Body of pancreas (tissue), 4 donors: ENCODE results near the gene KBTBD12. TPM values are rescaled to one million over a fixed set of nuclear protein-coding genes. Genes with fewer than 3 reads are reported as not detected.
A peak's percentile ranks its signal among the peaks of the same experiment; 100 is the strongest.

ENCODE experiments used
- ATAC-seq: fragments of 150-250 bp; one replicate; pipeline ENCODE4 v1.9.1; 2016
- DNase-seq, 4 donors: peaks; one replicate each; pipeline ENCODE4 v3.0.0-alpha.2; 2019
- H3K27ac ChIP-seq, 4 donors: fragments of 200-600 bp; sonication (generic); 1 replicate in 3 of 4; 2 replicates in 1 of 4; pipeline versions ENCODE4 v1.5.1 to v1.6.1; 2016 to 2019; ENCODE audit warnings: mild to moderate bottlenecking in 1 of 4, mixed read lengths in 1 of 4, moderate library complexity in 1 of 4
- H3K27me3 ChIP-seq, 2 donors: fragments of 200-600 bp; sonication (generic); one replicate each; pipeline ENCODE4 v1.6.0; 2016; ENCODE audit warnings: mild to moderate bottlenecking in 1 of 2
- H3K36me3 ChIP-seq, 2 donors: fragments of 200-600 bp; sonication (generic); replicated peaks in 1 of 2; 2 replicates each; pipeline ENCODE4 v1.5.1; 2016; ENCODE audit warnings: low read depth in 2 of 2; ENCODE audit not compliant: insufficient read depth in 1 of 2
- H3K4me1 ChIP-seq: fragments of 200-600 bp; sonication (generic); one replicate; pipeline ENCODE4 v1.6.0; 2016
- H3K4me3 ChIP-seq, 2 donors: fragments of 200-600 bp; sonication (generic); 1 replicate in 1 of 2; 2 replicates in 1 of 2; pipeline ENCODE4 v1.5.1; 2016 to 2019
- H3K9me3 ChIP-seq, 3 donors: fragments of 200-600 bp; sonication (generic); 1 replicate in 2 of 3; 2 replicates in 1 of 3; pipeline ENCODE4 v1.5.1; 2016
- CTCF ChIP-seq, 7 experiments: fragments of 450-650 bp in 4 of 7; fragments of 200-600 bp in 3 of 7; sonication (generic) in 3 of 7; IDR thresholded peaks; one replicate each; pipeline ENCODE4 v1.5.1; 2016 to 2019; ENCODE audit warnings: antibody characterized with exemption in 7 of 7
- POLR2A ChIP-seq, 3 donors: fragments of 450-650 bp; IDR thresholded peaks; one replicate each; pipeline ENCODE4 v1.6.1; 2016; ENCODE audit warnings: antibody characterized with exemption in 3 of 3, mild to moderate bottlenecking in 2 of 3
- WGBS, 2 donors: methylation state at CpG; one replicate each; pipeline ENCODE4 v1.1.5; 2017; 5-methylcytosine and 5-hydroxymethylcytosine counted together
- intact Hi-C: fragments of 100-400 bp; cut with DNase I; formaldehyde crosslinking; loops from one replicate; pipeline ENCODE4 v1.15.1; 2023
- total RNA-seq, 2 donors: library from RNA; depleted of rRNA; stranded (reverse); fragments of >200 nt; gene quantifications; one replicate each; pipeline ENCODE4 v1.1.0, GENCODE V29; 2016

KBTBD12 gene
- total RNA-seq, 2 donors from 2014 or later: 2.0 to 3.4 TPM

DNA sequence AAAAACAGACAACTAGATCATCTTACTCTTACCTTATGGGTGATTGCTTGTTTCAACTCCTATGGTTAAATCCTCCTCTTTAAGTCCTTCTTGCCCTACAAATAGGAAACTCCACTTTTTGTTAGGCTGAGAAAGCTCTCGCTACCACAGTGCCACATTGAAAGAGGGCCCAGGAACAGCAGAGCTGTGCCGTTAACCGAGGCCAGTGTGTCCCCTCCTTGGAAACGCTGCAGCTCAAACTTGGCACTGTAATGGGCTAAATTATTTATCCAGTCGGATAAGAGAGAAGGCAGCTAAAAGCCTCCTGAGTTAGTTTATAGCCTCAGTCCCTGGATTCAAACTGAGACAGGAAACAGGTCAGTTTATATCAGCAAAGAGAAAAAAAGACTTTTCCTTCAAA is 46.1 kb downstream of the KBTBD12 start:
- H3K4me3 ChIP-seq: no peak overlapping the region
- H3K27me3 ChIP-seq: peaks cover 0 to 1% of the 10 kb centered on the region in 2 donors
- H3K9me3 ChIP-seq: no peaks in the 10 kb centered on the region
- intact Hi-C loops: loop anchor here (10.0 kb wide), 1 partner anchor 306 kb away; no protein-coding TSS in a partner anchor
- no peak overlapping the region for H3K27ac ChIP-seq
- no peak for TF ChIP-seq CTCF (IDR thresholded peaks at IDR 0.05)
- TF ChIP-seq POLR2A (IDR thresholded peaks at IDR 0.05): no peak
- H3K4me1 ChIP-seq: peaks cover 5% of the 10 kb centered on the region
- ATAC-seq: no peak
- 67 to 74% methylated on average over 5 of the region's 5 CpGs for WGBS, 2 donors
- H3K36me3 ChIP-seq: no peaks in the 10 kb centered on the region
- no peak for DNase-seq

- TF ChIP-seq POLR2A (IDR thresholded peaks at IDR 0.05) (no peak), CTCF (IDR thresholded peaks at IDR 0.05) (no peak)
- H3K4me3 ChIP-seq: no peak overlapping the region
- H3K27ac ChIP-seq: no peak overlapping the region
- no peaks in the 10 kb centered on the region for H3K9me3 ChIP-seq
- H3K27me3 ChIP-seq: peaks cover 0 to 3% of the 10 kb centered on the region in 2 donors
- no peak for ATAC-seq
- no peaks in the 10 kb centered on the region for H3K36me3 ChIP-seq
- H3K4me1 ChIP-seq: peaks cover 5% of the 10 kb centered on the region
- intact Hi-C loops: loop anchor here (10.0 kb wide), 1 partner anchor 307 kb away; no protein-coding TSS in a partner anchor
- WGBS, 2 donors: 74 to 77% methylated on average over 4 of the region's 4 CpGs
- DNase-seq: peak in 2 of 4 donors; percentile 8 to 31
Observed at GRCh38 chr3:127961963-127962362, 46.9 kb downstream of the KBTBD12 start.

GRCh38 chr3:127962937-127963336 is 47.9 kb downstream of the KBTBD12 start:
- intact Hi-C loops: loop anchor here (10.0 kb wide), 1 partner anchor 308 kb away; no protein-coding TSS in a partner anchor
- ATAC-seq: no peak
- Histone ChIP-seq H3K36me3 (no peaks in the 10 kb centered on the region), H3K4me3 (no peak overlapping the region), H3K4me1 (peaks cover 5% of the 10 kb centered on the region), H3K9me3 (no peaks in the 10 kb centered on the region), H3K27me3 (peaks cover 0 to 3% of the 10 kb centered on the region in 2 donors), H3K27ac (no peak overlapping the region)
- DNase-seq: no peak
- TF ChIP-seq CTCF (IDR thresholded peaks at IDR 0.05) (no peak), POLR2A (IDR thresholded peaks at IDR 0.05) (no peak)
- WGBS, 2 donors: 90 to 91% methylated on average over 5 of the region's 5 CpGs

DNA sequence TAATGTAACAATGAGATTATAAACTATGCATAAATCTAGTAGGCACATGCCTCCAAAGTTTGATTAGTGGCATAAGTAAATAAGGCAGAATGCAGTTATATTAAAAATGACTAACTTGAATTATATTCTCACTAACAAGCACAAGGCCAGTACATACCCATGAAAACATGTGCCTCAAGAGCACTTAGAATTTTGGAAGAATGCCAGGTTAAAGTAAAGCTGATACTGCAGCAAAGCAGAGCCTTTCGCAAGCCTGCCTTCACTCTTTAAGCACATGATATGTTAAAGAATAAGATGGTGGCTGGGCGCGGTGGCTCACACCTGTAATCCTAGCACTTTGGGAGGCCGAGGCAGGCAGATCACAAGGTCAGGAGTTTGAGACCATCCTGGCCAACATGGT is 49.0 kb downstream of the KBTBD12 start:
- peaks cover 5% of the 10 kb centered on the region for H3K4me1 ChIP-seq
- DNase-seq (no peak), ATAC-seq (no peak)
- no peaks in the 10 kb centered on the region for H3K9me3 ChIP-seq
- no peaks in the 10 kb centered on the region for H3K36me3 ChIP-seq
- H3K4me3 ChIP-seq: no peak overlapping the region
- no peak overlapping the region for H3K27ac ChIP-seq
- intact Hi-C loops: loop anchor here (10.0 kb wide), 1 partner anchor 309 kb away; no protein-coding TSS in a partner anchor
- 61 to 84% methylated on average over 4 of the region's 4 CpGs for WGBS, 2 donors
- TF ChIP-seq CTCF (IDR thresholded peaks at IDR 0.05) (no peak), POLR2A (IDR thresholded peaks at IDR 0.05) (no peak)
- H3K27me3 ChIP-seq: peaks cover 0 to 3% of the 10 kb centered on the region in 2 donors

- no peak overlapping the region for H3K4me3 ChIP-seq
- peaks cover 0 to 3% of the 10 kb centered on the region in 2 donors for H3K27me3 ChIP-seq
- no peaks in the 10 kb centered on the region for H3K36me3 ChIP-seq
- no peaks in the 10 kb centered on the region for H3K9me3 ChIP-seq
- WGBS, 2 donors: 88 to 90% methylated on average over 3 of the region's 3 CpGs
- peaks cover 2% of the 10 kb centered on the region for H3K4me1 ChIP-seq
- no peak overlapping the region for H3K27ac ChIP-seq
- TF ChIP-seq POLR2A (IDR thresholded peaks at IDR 0.05) (no peak), CTCF (IDR thresholded peaks at IDR 0.05) (no peak)
- no peak for DNase-seq
- no peak for ATAC-seq
- intact Hi-C loops: loop anchor here (10.0 kb wide), 1 partner anchor 310 kb away; no protein-coding TSS in a partner anchor
Observed at GRCh38 chr3:127964816-127965215, 49.8 kb downstream of the KBTBD12 start.
